Kidney (tissue), 14 donors: ENCODE measurements around the gene PTPRK. TPM values are rescaled to one million over a fixed set of nuclear protein-coding genes. Genes with fewer than 3 reads are reported as not detected.
A peak's percentile ranks its signal among the peaks of the same experiment; 100 is the strongest.

Experiments
- DNase-seq, 5 donors: peaks; one replicate each; pipeline ENCODE4 v3.0.0-alpha.2; 2013 to 2020
- FAIRE-seq: peaks from 2 replicates; lab custom pipeline; 2012; peaks lifted over from hg19 to GRCh38; lab: Jason Lieb, UNC
- H3K27ac ChIP-seq, 2 donors: one replicate each; pipeline ENCODE4 v1.7.0; 2013; ENCODE audit warnings: low read depth in 2 of 2, low read length in 2 of 2, inconsistent platforms in 1 of 2
- H3K27me3 ChIP-seq: one replicate; pipeline ENCODE4 v1.7.1; 2013; ENCODE audit warnings: low read length, inconsistent platforms; ENCODE audit not compliant: control insufficient read depth, insufficient read depth
- H3K36me3 ChIP-seq, 3 donors: one replicate each; pipeline versions ENCODE4 v1.7.0 to v1.7.1; 2013; ENCODE audit warnings: low read length in 3 of 3, control low read depth in 1 of 3, inconsistent platforms in 1 of 3; ENCODE audit not compliant: insufficient read depth in 3 of 3, control insufficient read depth in 2 of 3
- H3K4me1 ChIP-seq, 3 donors: one replicate each; pipeline versions ENCODE4 v1.7.0 to v1.7.1; 2013; ENCODE audit warnings: low read length in 3 of 3, inconsistent platforms in 1 of 3, low read depth in 1 of 3; ENCODE audit not compliant: control insufficient read depth in 2 of 3, insufficient read depth in 2 of 3
- H3K4me3 ChIP-seq, 3 donors: one replicate each; pipeline versions ENCODE4 v1.7.0 to v1.8.1; 2013; ENCODE audit warnings: low read length in 3 of 3, control low read depth in 1 of 3, inconsistent platforms in 1 of 3
- H3K9ac ChIP-seq, 3 donors: one replicate each; pipeline versions ENCODE4 v1.7.0 to v1.7.1; 2013; ENCODE audit warnings: low read length in 3 of 3, control low read depth in 1 of 3, inconsistent platforms in 1 of 3
- H3K9me3 ChIP-seq, 3 donors: one replicate each; pipeline versions ENCODE4 v1.7.0 to v1.7.1; 2013; ENCODE audit warnings: low read length in 3 of 3, control low read depth in 1 of 3, inconsistent platforms in 1 of 3; ENCODE audit not compliant: control insufficient read depth in 2 of 3, insufficient read depth in 1 of 3
- intact Hi-C: fragments of 100-400 bp; cut with DNase I; formaldehyde crosslinking; loops from one replicate; pipeline ENCODE4 v1.11.1; 2022
- polyA plus RNA-seq: library from polyadenylated mRNA; stranded (reverse); fragments of 350-450 nt; fragmentation: Illumina TruSeq; extraction: RNeasy Lipid Tissue Mini Kit (QIAGEN cat#74804); gene quantifications from one replicate; pipeline ENCODE4 v1.2.3, GENCODE V29; 2014; ENCODE audit warnings: low read depth, low replicate concordance; ENCODE audit not compliant: insufficient read depth
- total RNA-seq: library from RNA; stranded (reverse); fragmentation: NEBNext Ultra II Directional; extraction: Animal tissue kit (Norgen Biotek cat#: 25700); gene quantifications from one replicate; pipeline ENCODE4 v1.2.1, GENCODE V29; 2021
- TF ChIP-seq, protein P1 (sequence below): IDR thresholded peaks from 3 replicates; pipeline ENCODE4 v1.5.1; 2012; ENCODE audit warnings: mild to moderate bottlenecking, moderate library complexity, borderline replicate concordance; ENCODE audit not compliant: insufficient read depth; ENCODE audit errors: extremely low read depth
- donor health status: control.
- donor health status: control.
- donor health status: control.
- donor health status: control.
- donor health status: control.
- donor health status: DM: yes; HTN: yes; CAD: no.
- donor health status: Normal renal cell carcinoma (clear cell type).

PTPRK gene
- total and polyA plus RNA-seq, 2 donors from 2014 or later, result 9.2 to 72.8 TPM

DNA sequence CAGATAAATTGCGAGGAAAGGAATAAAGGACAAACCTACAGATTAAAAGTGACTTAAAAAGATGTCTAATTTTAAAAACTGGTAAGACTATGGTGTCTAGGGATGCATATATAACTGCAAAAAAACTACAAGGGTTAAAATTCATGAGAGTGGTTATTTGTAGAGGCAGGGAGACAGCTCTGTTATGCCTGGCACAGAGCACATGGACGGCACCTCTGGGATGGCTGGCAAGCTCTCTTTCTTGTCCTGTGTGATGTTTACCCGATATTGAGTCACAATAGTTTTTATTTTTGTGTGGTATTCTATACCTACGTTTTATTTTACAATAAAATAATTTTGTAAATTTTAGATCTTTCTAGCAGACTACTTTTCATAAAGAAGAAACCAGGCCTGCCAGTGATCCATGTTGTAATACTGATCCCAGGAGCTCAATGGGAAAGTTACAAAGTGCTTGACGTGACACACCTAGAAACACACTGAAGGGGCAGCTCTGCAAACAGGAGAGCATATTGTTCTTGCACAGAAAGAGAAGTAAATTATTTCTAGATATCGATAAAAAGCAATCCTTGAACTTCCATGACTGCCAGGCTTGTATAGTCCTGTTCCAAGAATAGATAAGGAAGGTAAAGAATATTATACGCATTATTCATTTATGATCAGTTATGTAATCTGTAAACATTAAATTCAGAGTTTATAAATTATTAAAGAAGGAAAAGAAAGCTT is 290.0 kb downstream of the PTPRK start:
- DNase-seq (no peak), FAIRE-seq (no peak)
- intact Hi-C loops, result loop anchor here (10.0 kb wide), 1 partner anchor 176 kb away; no protein-coding TSS in a partner anchor
- H3K4me1 ChIP-seq, result no peaks in the 10 kb centered on the region
- H3K9me3 ChIP-seq, result no peaks in the 10 kb centered on the region
- TF ChIP-seq, protein P1, sequence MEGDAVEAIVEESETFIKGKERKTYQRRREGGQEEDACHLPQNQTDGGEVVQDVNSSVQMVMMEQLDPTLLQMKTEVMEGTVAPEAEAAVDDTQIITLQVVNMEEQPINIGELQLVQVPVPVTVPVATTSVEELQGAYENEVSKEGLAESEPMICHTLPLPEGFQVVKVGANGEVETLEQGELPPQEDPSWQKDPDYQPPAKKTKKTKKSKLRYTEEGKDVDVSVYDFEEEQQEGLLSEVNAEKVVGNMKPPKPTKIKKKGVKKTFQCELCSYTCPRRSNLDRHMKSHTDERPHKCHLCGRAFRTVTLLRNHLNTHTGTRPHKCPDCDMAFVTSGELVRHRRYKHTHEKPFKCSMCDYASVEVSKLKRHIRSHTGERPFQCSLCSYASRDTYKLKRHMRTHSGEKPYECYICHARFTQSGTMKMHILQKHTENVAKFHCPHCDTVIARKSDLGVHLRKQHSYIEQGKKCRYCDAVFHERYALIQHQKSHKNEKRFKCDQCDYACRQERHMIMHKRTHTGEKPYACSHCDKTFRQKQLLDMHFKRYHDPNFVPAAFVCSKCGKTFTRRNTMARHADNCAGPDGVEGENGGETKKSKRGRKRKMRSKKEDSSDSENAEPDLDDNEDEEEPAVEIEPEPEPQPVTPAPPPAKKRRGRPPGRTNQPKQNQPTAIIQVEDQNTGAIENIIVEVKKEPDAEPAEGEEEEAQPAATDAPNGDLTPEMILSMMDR, result no peak
- no peak overlapping the region for H3K4me3 ChIP-seq
- no peak overlapping the region for H3K27ac ChIP-seq
- H3K9ac ChIP-seq, result no peak overlapping the region
- no peaks in the 10 kb centered on the region for H3K36me3 ChIP-seq
- H3K27me3 ChIP-seq, result no peaks in the 10 kb centered on the region

DNA sequence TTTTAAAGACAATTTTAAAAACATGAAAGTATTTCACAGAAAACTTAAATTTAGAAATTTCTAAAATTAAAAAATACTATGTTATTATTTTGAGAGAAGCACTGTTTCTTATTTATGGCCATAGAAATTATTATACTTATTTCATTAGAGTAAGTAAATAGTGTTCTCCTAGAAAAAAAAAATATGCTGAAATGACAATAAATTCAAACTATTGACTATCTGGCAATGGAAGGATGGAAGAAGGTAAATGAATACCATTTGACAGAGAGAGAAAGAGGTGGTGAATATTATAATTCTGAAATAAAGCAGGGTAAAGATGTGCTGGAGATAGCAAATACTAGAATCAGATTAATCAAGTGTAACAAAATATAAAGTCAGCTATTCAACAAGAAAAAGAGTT is 294.8 kb downstream of the PTPRK start:
- no peak for DNase-seq
- Histone ChIP-seq H3K27me3 (no peaks in the 10 kb centered on the region), H3K4me3 (no peak overlapping the region), H3K4me1 (no peaks in the 10 kb centered on the region), H3K9ac (no peak overlapping the region), H3K9me3 (no peaks in the 10 kb centered on the region), H3K27ac (no peak overlapping the region), H3K36me3 (no peaks in the 10 kb centered on the region)
- TF ChIP-seq, protein P1, result no peak
- FAIRE-seq, result peak; percentile 64
- intact Hi-C loops, result no loop called here

GRCh38 chr6:128216917-128217316 is 303.5 kb downstream of the PTPRK start:
- Histone ChIP-seq H3K27me3 (no peaks in the 10 kb centered on the region), H3K4me3 (no peak overlapping the region), H3K27ac (no peak overlapping the region), H3K36me3 (no peaks in the 10 kb centered on the region), H3K9ac (no peak overlapping the region), H3K9me3 (no peaks in the 10 kb centered on the region), H3K4me1 (no peaks in the 10 kb centered on the region)
- DNase-seq (no peak), FAIRE-seq (no peak)
- TF ChIP-seq, protein P1, result no peak
- intact Hi-C loops, result no loop called here
